Measurements from ENCODE around the gene TARBP1. TPM values are rescaled to one million over a fixed set of nuclear protein-coding genes. Genes with fewer than 3 reads are reported as not detected.

Gene TARBP1
- total RNA-seq, 1 donor from 2014 or later: 11.2 TPM

DNA sequence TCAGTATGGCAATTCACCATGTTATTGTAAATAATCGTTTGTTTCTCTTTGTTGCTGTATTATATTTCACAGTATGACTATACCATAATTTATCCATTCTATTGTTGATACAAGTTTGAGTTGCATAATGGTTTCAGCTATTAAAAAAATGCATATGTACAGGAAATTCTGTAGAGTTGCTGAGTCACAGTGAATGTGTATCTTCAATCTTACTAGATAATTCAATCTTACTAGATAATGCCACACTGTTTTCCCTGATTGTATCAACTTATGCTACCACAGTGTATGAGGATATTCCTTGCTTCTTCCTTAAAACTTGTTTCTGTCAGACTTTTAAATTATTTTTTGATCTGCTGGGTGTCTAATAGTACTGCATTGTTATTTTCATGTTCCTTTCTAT, 109.2 kb downstream of the TARBP1 start:
- H3K9me3 Mint-ChIP-seq (ENCODE audit: low read depth): no peaks in the 10 kb centered on the region
- peaks cover 27% of the 10 kb centered on the region for H3K4me1 Mint-ChIP-seq (ENCODE audit: low read depth)
- no peak overlapping the region for H3K27ac Mint-ChIP-seq (ENCODE audit: unreplicated experiment)
- no peak overlapping the region for H3K4me3 Mint-ChIP-seq (ENCODE audit: unreplicated experiment)
- DNase-seq (ENCODE audit: low spot score): no peak
- H3K36me3 Mint-ChIP-seq (ENCODE audit: low read depth): no peaks in the 10 kb centered on the region
- TF ChIP-seq, protein P1, sequence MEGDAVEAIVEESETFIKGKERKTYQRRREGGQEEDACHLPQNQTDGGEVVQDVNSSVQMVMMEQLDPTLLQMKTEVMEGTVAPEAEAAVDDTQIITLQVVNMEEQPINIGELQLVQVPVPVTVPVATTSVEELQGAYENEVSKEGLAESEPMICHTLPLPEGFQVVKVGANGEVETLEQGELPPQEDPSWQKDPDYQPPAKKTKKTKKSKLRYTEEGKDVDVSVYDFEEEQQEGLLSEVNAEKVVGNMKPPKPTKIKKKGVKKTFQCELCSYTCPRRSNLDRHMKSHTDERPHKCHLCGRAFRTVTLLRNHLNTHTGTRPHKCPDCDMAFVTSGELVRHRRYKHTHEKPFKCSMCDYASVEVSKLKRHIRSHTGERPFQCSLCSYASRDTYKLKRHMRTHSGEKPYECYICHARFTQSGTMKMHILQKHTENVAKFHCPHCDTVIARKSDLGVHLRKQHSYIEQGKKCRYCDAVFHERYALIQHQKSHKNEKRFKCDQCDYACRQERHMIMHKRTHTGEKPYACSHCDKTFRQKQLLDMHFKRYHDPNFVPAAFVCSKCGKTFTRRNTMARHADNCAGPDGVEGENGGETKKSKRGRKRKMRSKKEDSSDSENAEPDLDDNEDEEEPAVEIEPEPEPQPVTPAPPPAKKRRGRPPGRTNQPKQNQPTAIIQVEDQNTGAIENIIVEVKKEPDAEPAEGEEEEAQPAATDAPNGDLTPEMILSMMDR (IDR thresholded peaks at IDR 0.05): no peak
- no peaks in the 10 kb centered on the region for H3K27me3 Mint-ChIP-seq (ENCODE audit: low read depth)

- Mint-ChIP-seq H3K27me3 (ENCODE audit: low read depth) (no peaks in the 10 kb centered on the region), H3K4me1 (ENCODE audit: low read depth) (peaks cover 20% of the 10 kb centered on the region), H3K4me3 (ENCODE audit: unreplicated experiment) (no peak overlapping the region), H3K27ac (ENCODE audit: unreplicated experiment) (no peak overlapping the region), H3K9me3 (ENCODE audit: low read depth) (no peaks in the 10 kb centered on the region), H3K36me3 (ENCODE audit: low read depth) (no peaks in the 10 kb centered on the region)
- TF ChIP-seq, protein P1 (IDR thresholded peaks at IDR 0.05): no peak
- DNase-seq (ENCODE audit: low spot score): no peak
These were observed 109.9 kb downstream of the TARBP1 start for GRCh38 chr1:234369033-234369430.

- Mint-ChIP-seq H3K27ac (ENCODE audit: unreplicated experiment) (no peak overlapping the region), H3K9me3 (ENCODE audit: low read depth) (no peaks in the 10 kb centered on the region), H3K4me3 (ENCODE audit: unreplicated experiment) (no peak overlapping the region), H3K27me3 (ENCODE audit: low read depth) (no peaks in the 10 kb centered on the region), H3K4me1 (ENCODE audit: low read depth) (peaks cover 16% of the 10 kb centered on the region), H3K36me3 (ENCODE audit: low read depth) (no peaks in the 10 kb centered on the region)
- DNase-seq (ENCODE audit: low spot score): no peak
- TF ChIP-seq, protein P1 (IDR thresholded peaks at IDR 0.05): no peak
These were observed 110.5 kb downstream of the TARBP1 start for GRCh38 chr1:234368320-234369032.

DNA sequence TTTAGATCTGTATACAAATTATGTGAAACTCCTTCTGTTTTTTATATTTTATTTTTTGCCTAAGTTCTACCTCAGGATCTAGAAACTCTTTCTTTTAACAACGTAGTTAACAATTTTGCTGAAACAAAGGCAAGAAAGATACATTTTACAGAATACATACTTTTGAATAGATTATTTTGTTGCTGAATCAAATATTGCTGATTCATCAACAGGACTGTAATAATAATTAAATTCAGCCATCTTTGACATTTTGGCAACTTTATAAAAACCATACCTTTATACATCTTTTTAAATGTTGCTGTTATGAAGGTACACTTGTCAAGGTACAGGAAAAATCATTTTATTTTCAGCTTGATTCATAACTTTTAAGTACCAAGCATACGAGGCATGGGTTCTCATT, 116.4 kb downstream of the TARBP1 start:
- no peaks in the 10 kb centered on the region for H3K36me3 Mint-ChIP-seq (ENCODE audit: low read depth)
- H3K9me3 Mint-ChIP-seq (ENCODE audit: low read depth): no peaks in the 10 kb centered on the region
- H3K4me1 Mint-ChIP-seq (ENCODE audit: low read depth): no peaks in the 10 kb centered on the region
- TF ChIP-seq, protein P1 (IDR thresholded peaks at IDR 0.05): no peak
- H3K27ac Mint-ChIP-seq (ENCODE audit: unreplicated experiment): no peak overlapping the region
- no peak overlapping the region for H3K4me3 Mint-ChIP-seq (ENCODE audit: unreplicated experiment)
- no peak for DNase-seq (ENCODE audit: low spot score)
- peaks cover 5% of the 10 kb centered on the region for H3K27me3 Mint-ChIP-seq (ENCODE audit: low read depth)

- H3K36me3 Mint-ChIP-seq (ENCODE audit: low read depth): no peaks in the 10 kb centered on the region
- H3K4me3 Mint-ChIP-seq (ENCODE audit: unreplicated experiment): no peak overlapping the region
- no peak overlapping the region for H3K27ac Mint-ChIP-seq (ENCODE audit: unreplicated experiment)
These were observed 117.8 kb downstream of the TARBP1 start for GRCh38 chr1:234361102-234361603.

More at GRCh38 chr1:234361102-234361603, 117.8 kb downstream of the TARBP1 start:
- H3K27me3 Mint-ChIP-seq (ENCODE audit: low read depth): peaks cover 5% of the 10 kb centered on the region
- TF ChIP-seq, protein P1 (IDR thresholded peaks at IDR 0.05): no peak
- no peaks in the 10 kb centered on the region for H3K4me1 Mint-ChIP-seq (ENCODE audit: low read depth)
- no peaks in the 10 kb centered on the region for H3K9me3 Mint-ChIP-seq (ENCODE audit: low read depth)
- no peak for DNase-seq (ENCODE audit: low spot score)
